H1 (cell line): ENCODE data around the gene PRR33. TPM values are rescaled to one million over a fixed set of nuclear protein-coding genes. Genes with fewer than 3 reads are reported as not detected.

ENCODE experiments used
- CHD1 ChIP-seq: IDR thresholded peaks from 2 replicates; pipeline ENCODE4 v1.6.1; 2012; ENCODE audit warnings: low read depth, low read length, improper control_type of control experiment
- NANOG ChIP-seq: IDR thresholded peaks from 2 replicates; pipeline ENCODE4 v1.6.1; 2011; ENCODE audit warnings: low read length, low read depth, mild to moderate bottlenecking, inconsistent platforms; ENCODE audit not compliant: insufficient read depth, poor library complexity, severe bottlenecking
- SIX5 ChIP-seq: IDR thresholded peaks from 2 replicates; pipeline ENCODE4 v1.6.1; 2011; ENCODE audit warnings: mild to moderate bottlenecking, low read depth, low read length
- TEAD4 ChIP-seq: IDR thresholded peaks from 2 replicates; pipeline ENCODE4 v1.6.1; 2012; ENCODE audit warnings: low read depth, low read length, inconsistent platforms, mixed read lengths
- polyA plus RNA-seq, 7 experiments: library from polyadenylated mRNA; depleted of rRNA in 3 of 7; stranded (reverse) in 5 of 7; unstranded in 2 of 7; fragments of >200 nt in 5 of 7; fragments of 200-250 nt in 2 of 7; gene quantifications; 1 replicate in 5 of 7; 2 replicates in 1 of 7; 4 replicates in 1 of 7; pipeline versions ENCODE4 v1.2.1 to v1.2.3, GENCODE V29; 2011 to 2013; ENCODE audit warnings: missing spikeins in 2 of 7, mixed read lengths in 2 of 7
- total RNA-seq: library from RNA; stranded (reverse); fragmentation: NEBNext Ultra II Directional; extraction: Animal tissue kit (Norgen Biotek cat#: 25700); gene quantifications from 2 replicates; pipeline ENCODE4 v1.2.1, GENCODE V29; 2021

PRR33 gene
- total and polyA plus RNA-seq, 2 of the 8 experiments (the other 6 are each of a cell fraction or from before 2014, with no cell fraction given) = 0.02 TPM; not detected in 1

- TF ChIP-seq CHD1 = no peak
- no peak for TF ChIP-seq NANOG
- TF ChIP-seq TEAD4 = no peak
- no peak for TF ChIP-seq SIX5
These were observed 35.8 kb downstream of the PRR33 start (continued) for GRCh38 chr11:1855886-1856265.
